NCI-H2171 treated with DMSO at 0.1 percent for 48 hours (cell line): ENCODE results near the gene NMS.

Source experiments
- DNase-seq: peaks from one replicate; lab custom pipeline; 2025; lab: John Stamatoyannopoulos, UW

Gene NMS

GRCh38 chr2:100485396-100485795, 15.1 kb downstream of the NMS start:
- DNase-seq: no peak

GRCh38 chr2:100494712-100495111, 24.4 kb downstream of the NMS start:
- peak; percentile 2 for DNase-seq

DNA sequence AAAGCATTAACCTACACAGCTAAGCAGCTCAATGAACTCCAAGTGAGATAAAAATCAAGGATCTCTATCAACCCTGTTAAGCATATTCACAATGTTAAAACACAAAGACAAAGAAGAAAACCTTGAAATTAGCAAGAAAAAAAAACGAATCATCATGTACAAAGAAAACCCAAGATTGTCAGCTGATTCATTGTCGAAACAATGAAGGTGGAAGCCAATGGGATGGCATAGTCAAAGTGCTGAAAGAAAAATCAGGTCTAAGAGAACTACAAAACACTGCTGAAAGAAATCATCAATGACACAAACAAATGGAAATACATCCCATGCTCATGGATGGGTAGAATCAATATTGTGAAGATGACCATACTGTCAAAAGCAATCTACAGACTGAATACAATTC, 32.5 kb downstream of the NMS start:
- no peak for DNase-seq

DNA sequence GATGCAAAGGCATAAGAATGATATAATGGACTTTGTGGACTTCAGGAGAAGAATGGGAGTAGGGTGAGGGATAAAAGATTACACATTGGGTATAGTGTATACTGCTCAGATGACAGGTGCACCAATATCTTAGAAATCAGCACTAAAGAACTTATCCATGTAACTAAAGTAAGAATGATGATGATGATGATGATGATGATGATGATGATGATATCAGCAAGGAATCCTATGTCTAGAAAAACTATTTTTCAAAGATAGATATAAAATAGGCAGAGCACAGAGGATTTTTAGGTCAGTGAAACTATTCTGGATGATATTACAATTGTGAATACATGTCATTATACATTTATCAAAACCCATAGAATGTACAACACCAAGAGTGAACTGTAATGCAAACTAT, 34.3 kb downstream of the NMS start:
- DNase-seq: no peak

DNA sequence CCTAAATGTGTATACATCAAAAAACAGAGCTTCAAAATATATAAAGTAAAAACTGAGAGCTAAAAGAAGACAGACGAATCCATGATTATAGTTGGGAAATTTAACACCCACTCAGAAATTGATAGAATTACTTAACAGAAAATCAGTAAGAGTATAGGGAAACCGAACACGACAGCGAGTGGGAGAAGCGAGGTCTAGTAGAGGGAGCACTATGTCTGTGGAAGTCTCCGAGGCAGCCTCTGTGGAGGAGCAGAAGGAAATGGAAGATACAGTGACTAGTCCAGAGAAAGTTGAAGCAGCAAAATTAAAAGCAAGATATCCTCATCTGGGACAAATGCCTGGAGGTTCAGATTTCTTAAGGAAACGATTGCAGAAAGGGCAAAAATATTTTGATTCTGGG, 38.8 kb downstream of the NMS start:
- no peak for DNase-seq

GRCh38 chr2:100513650-100514049, 43.4 kb downstream of the NMS start:
- no peak for DNase-seq

- DNase-seq: no peak
Measured at GRCh38 chr2:100517556-100517955, 47.3 kb downstream of the NMS start.

DNA sequence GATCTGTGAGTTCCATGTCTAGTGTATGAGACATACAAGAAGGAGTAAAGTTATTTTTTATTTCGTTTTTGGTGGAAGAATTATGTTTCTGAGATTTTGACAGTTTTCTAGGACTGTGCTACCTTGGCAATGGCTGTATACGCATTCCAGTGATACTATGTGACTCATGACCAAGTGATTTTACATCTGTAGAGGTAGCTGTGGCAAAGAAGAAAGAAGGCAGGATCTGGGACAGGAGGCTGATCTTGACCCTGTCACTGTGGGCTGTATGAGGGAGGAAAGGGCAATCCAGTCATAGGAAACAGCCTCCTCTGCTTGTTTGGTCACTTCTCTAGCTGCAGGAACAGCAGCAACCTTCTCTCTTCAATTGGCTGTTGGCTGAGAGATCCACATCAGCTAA, 48.5 kb downstream of the NMS start:
- no peak for DNase-seq

DNA sequence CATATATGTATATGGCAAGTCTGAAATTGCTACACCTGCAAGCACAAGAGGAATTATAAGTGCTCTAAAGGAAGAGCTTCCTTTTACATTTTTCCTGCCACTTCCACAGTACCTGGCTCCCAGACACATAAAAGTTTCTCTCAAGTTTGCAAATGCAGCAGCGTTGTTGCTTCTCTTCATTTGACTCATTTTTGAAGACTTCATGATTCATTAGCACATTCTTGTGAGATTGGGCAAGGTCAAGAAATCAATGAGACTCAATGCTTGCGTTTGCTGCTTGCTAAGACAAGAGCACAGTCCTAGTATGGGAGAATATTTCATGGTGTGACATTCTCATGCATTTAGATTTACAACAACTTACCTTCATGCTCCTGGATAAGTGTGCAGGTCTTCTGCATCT, 49.9 kb downstream of the NMS start:
- no peak for DNase-seq

DNA sequence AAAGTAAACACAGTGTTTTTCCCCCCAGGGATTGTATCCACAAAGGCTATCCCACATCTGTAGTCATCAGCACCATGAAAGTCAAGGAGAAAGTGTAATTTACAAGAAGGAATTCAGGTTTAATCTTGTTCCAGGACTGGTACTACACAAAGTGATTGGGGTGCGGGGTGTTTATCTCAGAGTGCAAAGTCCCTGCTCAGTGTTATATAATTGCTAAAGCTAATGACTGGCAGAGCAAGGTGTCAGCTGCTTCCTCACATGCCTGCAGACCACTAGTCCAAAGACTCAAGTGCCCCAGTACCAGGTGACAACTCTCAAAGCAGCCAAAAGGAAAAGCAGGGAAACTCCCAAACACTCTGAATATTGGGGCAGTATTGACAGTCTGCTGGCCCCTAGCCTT, 52.1 kb downstream of the NMS start:
- no peak for DNase-seq

GRCh38 chr2:100524331-100524730, 54.0 kb downstream of the NMS start:
- no peak for DNase-seq

- no peak for DNase-seq
Measured at GRCh38 chr2:100526868-100527267, 56.6 kb downstream of the NMS start.

DNA sequence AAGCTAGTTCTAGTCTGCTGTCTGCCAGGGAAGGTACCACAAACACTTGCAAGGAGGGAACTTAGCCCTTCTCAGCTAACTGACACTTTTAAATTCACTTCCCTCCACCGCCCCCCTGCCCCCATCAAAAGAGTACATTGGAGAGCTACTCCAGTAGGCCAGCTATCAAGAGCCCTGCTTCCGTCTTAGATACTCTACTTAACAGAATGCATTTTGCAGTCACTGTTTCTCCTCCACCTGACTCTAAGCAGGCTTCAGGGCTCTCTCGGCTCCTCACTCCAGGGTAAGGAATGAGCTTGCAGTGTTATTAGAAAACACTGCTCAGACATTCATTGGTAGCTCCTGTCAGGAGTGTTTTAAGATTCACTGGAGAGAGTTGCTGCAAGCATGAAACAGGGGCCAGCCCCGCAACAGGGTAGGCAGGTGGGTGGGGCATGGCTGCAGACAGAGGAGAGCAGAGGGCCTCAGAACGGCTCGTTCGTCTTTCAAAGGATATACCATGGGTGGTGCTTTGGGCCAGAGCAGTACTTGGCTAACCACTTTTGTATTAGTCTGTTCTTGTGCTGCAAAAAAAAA, 57.2 kb downstream of the NMS start:
- no peak for DNase-seq

- no peak for DNase-seq
Measured at GRCh38 chr2:100529176-100529575, 58.9 kb downstream of the NMS start.

DNA sequence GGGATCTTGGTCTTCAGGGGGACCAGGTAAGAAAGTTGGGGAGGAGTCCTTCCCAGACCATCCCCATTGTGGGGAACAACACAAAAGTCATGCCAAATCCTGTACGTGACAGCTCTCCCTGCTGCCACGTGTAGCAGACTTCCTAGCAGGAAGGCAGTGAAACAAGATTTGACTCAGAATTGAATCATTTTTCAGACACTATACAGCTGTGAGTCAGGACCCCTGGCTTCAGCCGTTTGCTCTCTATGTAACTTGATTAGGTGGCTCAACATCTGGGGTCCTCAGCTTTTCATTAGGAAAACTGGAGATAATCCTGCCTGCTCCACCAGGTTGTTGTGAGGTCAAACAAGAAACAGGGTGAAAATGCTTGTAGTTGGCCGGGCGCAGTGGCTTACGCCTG, 59.6 kb downstream of the NMS start:
- no peak for DNase-seq
